HG03159 (cell line): Measurements from ENCODE around the gene ASB9.

ENCODE experiments used
- ATAC-seq: cut with Tn5 transposase; IDR thresholded peaks from one replicate; pipeline ENCODE4 v1.9.1; 2021; ENCODE audit warnings: mild to moderate bottlenecking, moderate library complexity; ENCODE audit not compliant: unreplicated experiment

Gene ASB9

DNA sequence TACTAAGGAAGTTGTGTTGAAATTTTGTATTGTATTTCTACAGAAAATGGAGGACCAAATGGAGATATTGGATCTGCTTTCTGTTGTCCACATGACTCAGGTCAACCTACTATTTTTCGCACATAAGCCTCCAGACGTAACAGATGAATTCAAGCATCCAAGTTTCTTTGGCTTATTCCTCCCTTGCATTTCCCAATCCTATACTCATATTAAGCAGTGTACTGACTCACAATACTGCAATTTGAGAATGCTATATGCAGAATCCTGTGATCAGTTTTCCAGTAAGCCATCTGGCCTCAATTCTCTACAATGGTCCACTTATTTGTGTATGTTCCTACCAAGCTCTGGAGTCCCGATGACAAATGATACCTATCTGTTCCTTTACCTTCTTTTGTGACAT, 75.7 kb downstream of the ASB9 start:
- no peak for ATAC-seq
